SK-N-SH treated with all-trans-retinoic acid at 6 μM for 48 hours (cell line): ENCODE data around the gene CDH8.
"Not testable (repeated sequence)": the region's sequence is repeated elsewhere in the genome, so short reads cannot be mapped to it uniquely, and the experiment has no call there.

ENCODE experiments used
- ATAC-seq: fragments of 200-7000 bp; cut with Tn5 transposase; 3 replicates; pipeline ENCODE4 v1.9.1; 2020; ENCODE audit warnings: mild to moderate bottlenecking, moderate library complexity
- ARNTL ChIP-seq: fragments of 450-650 bp; formaldehyde crosslinking; IDR thresholded peaks from 2 replicates; pipeline ENCODE4 v1.5.0; 2020; ENCODE audit warnings: low read depth, mild to moderate bottlenecking, moderate library complexity, borderline replicate concordance
- BACH2 ChIP-seq: fragments of 250-450 bp; sonication (Bioruptor Pico); IDR thresholded peaks from 2 replicates; pipeline ENCODE4 v1.9.0; 2021; ENCODE audit warnings: mild to moderate bottlenecking, borderline replicate concordance
- CREB5 ChIP-seq: fragments of 250-450 bp; sonication (Bioruptor Pico); IDR thresholded peaks from 2 replicates; pipeline ENCODE4 v1.5.1; 2020; ENCODE audit warnings: low read depth, mild to moderate bottlenecking, moderate library complexity
- CSDC2 ChIP-seq: fragments of 250-450 bp; sonication (Bioruptor Pico); IDR thresholded peaks from 2 replicates; pipeline ENCODE4 v1.5.0; 2020; ENCODE audit warnings: mild to moderate bottlenecking, moderate library complexity
- CSRNP3 ChIP-seq: fragments of 250-450 bp; sonication (Bioruptor Pico); IDR thresholded peaks from 2 replicates; pipeline ENCODE4 v1.5.1; 2021; ENCODE audit warnings: mild to moderate bottlenecking, moderate library complexity
- ESRRG ChIP-seq: fragments of 250-450 bp; sonication (Bioruptor Pico); IDR thresholded peaks from 2 replicates; pipeline ENCODE4 v1.6.1; 2021; ENCODE audit warnings: mild to moderate bottlenecking
- GLIS3 ChIP-seq: fragments of 250-450 bp; sonication (Bioruptor Pico); IDR thresholded peaks from 2 replicates; pipeline ENCODE4 v1.5.0; 2020; ENCODE audit warnings: mild to moderate bottlenecking, moderate library complexity
- ISL1 ChIP-seq: fragments of 250-450 bp; sonication (Bioruptor Pico); IDR thresholded peaks from 2 replicates; pipeline ENCODE4 v2.1.2; 2022; ENCODE audit warnings: mild to moderate bottlenecking, moderate library complexity
- OSR1 ChIP-seq: fragments of 250-450 bp; sonication (Bioruptor Pico); IDR thresholded peaks from 2 replicates; pipeline ENCODE4 v1.8.0; 2022; ENCODE audit warnings: moderate library complexity, mild to moderate bottlenecking, inconsistent platforms
- PATZ1 ChIP-seq: fragments of 250-450 bp; sonication (Bioruptor Pico); IDR thresholded peaks from 2 replicates; pipeline ENCODE4 v1.8.0; 2020; ENCODE audit warnings: mild to moderate bottlenecking, moderate library complexity, borderline replicate concordance
- POU6F1 ChIP-seq: fragments of 250-450 bp; sonication (Bioruptor Pico); IDR thresholded peaks from 2 replicates; pipeline ENCODE4 v1.8.0; 2021; ENCODE audit warnings: low read depth, mild to moderate bottlenecking, moderate library complexity, borderline replicate concordance
- PPARA ChIP-seq: fragments of 250-450 bp; sonication (Bioruptor Pico); IDR thresholded peaks from 2 replicates; pipeline ENCODE4 v1.5.0; 2020; ENCODE audit warnings: mild to moderate bottlenecking, borderline replicate concordance
- RARB ChIP-seq: fragments of 250-450 bp; sonication (Bioruptor Pico); IDR thresholded peaks from 2 replicates; pipeline ENCODE4 v1.8.0; 2021; ENCODE audit warnings: mild to moderate bottlenecking, moderate library complexity
- TCF4 ChIP-seq: fragments of 250-450 bp; sonication (Bioruptor Pico); IDR thresholded peaks from 2 replicates; pipeline ENCODE4 v1.8.0; 2021; ENCODE audit warnings: mild to moderate bottlenecking, moderate library complexity, borderline replicate concordance
- TOX ChIP-seq: fragments of 250-450 bp; sonication (Bioruptor Pico); IDR thresholded peaks from 2 replicates; pipeline ENCODE4 v1.8.0; 2021; ENCODE audit warnings: mild to moderate bottlenecking, moderate library complexity, borderline replicate concordance
- ZC3H10 ChIP-seq: fragments of 250-450 bp; sonication (Bioruptor Pico); IDR thresholded peaks from 2 replicates; pipeline ENCODE4 v1.5.1; 2021; ENCODE audit warnings: mild to moderate bottlenecking, moderate library complexity
- ZFP3 ChIP-seq: fragments of 250-450 bp; sonication (Bioruptor Pico); IDR thresholded peaks from 2 replicates; pipeline ENCODE4 v1.5.0; 2020; ENCODE audit warnings: mild to moderate bottlenecking, moderate library complexity
- ZFP30 ChIP-seq: fragments of 450-650 bp; formaldehyde crosslinking; IDR thresholded peaks from 2 replicates; pipeline ENCODE4 v1.5.0; 2022; ENCODE audit warnings: mild to moderate bottlenecking, moderate library complexity
- ZNF565 ChIP-seq: fragments of 450-650 bp; formaldehyde crosslinking; conservative IDR thresholded peaks from 2 replicates; pipeline ENCODE4 v1.5.0; 2020; ENCODE audit warnings: low read depth, mild to moderate bottlenecking, moderate library complexity
- ZNF70 ChIP-seq: fragments of 450-650 bp; formaldehyde crosslinking; IDR thresholded peaks from 2 replicates; pipeline ENCODE4 v1.5.0; 2020; ENCODE audit warnings: mild to moderate bottlenecking, moderate library complexity
- ZNF8 ChIP-seq: fragments of 450-650 bp; formaldehyde crosslinking; IDR thresholded peaks from 2 replicates; pipeline ENCODE4 v1.5.0; 2020; ENCODE audit warnings: mild to moderate bottlenecking, moderate library complexity

Gene CDH8

GRCh38 chr16:61791464-61791863, 244.8 kb downstream of the CDH8 start:
- TF ChIP-seq OSR1 (CRISPR knock-in tag) (no peak), ISL1 (CRISPR knock-in tag) (no peak), CSRNP3 (CRISPR knock-in tag) (no peak), ZNF8 (CRISPR knock-in tag) (no peak), ZC3H10 (no peak), CREB5 (no peak), ARNTL (CRISPR knock-in tag) (no peak), ZFP30 (CRISPR knock-in tag) (no peak), CSDC2 (no peak), ZNF70 (CRISPR knock-in tag) (no peak)

GRCh38 chr16:61781855-61782254, 254.4 kb downstream of the CDH8 start:
- not testable (repeated sequence) for ATAC-seq

More at GRCh38 chr16:61791464-61791863, 244.8 kb downstream of the CDH8 start:
- no peak for ATAC-seq

GRCh38 chr16:61780161-61780560, 256.1 kb downstream of the CDH8 start:
- no peak for ATAC-seq
- TF ChIP-seq TOX (CRISPR knock-in tag), result no peak
- no peak for TF ChIP-seq ESRRG (CRISPR knock-in tag)
- peak; percentile 51; the same call in 1 of the 2 replicates for TF ChIP-seq TCF4

GRCh38 chr16:61770301-61770700, 265.9 kb downstream of the CDH8 start:
- no peak for ATAC-seq
- no peak for TF ChIP-seq ARNTL (CRISPR knock-in tag)
- TF ChIP-seq OSR1 (CRISPR knock-in tag), result no peak
- TF ChIP-seq PPARA (CRISPR knock-in tag), result no peak
- no peak for TF ChIP-seq ISL1 (CRISPR knock-in tag)
- no peak for TF ChIP-seq ZNF70 (CRISPR knock-in tag)
- TF ChIP-seq POU6F1 (CRISPR knock-in tag), result no peak
- TF ChIP-seq CREB5, result no peak
- TF ChIP-seq PATZ1 (CRISPR knock-in tag), result no peak
- TF ChIP-seq ESRRG (CRISPR knock-in tag), result no peak
- no peak for TF ChIP-seq ZC3H10
- no peak for TF ChIP-seq CSDC2
- no peak for TF ChIP-seq ZFP3
- no peak for TF ChIP-seq BACH2 (CRISPR knock-in tag)
- no peak for TF ChIP-seq GLIS3

- no peak for ATAC-seq
- TF ChIP-seq ZFP30 (CRISPR knock-in tag) (no peak), PPARA (CRISPR knock-in tag) (no peak), GLIS3 (no peak), TOX (CRISPR knock-in tag) (no peak), BACH2 (CRISPR knock-in tag) (no peak), CREB5 (no peak), TCF4 (no peak), POU6F1 (CRISPR knock-in tag) (no peak), RARB (CRISPR knock-in tag) (no peak), ZC3H10 (no peak), ZNF565 (CRISPR knock-in tag) (no peak), PATZ1 (CRISPR knock-in tag) (no peak), ZNF8 (CRISPR knock-in tag) (no peak), OSR1 (CRISPR knock-in tag) (no peak)
Observed at GRCh38 chr16:61763991-61764390, 272.2 kb downstream of the CDH8 start.
